Psoas muscle (tissue), 8 donors: ENCODE measurements around the gene GATB. TPM values are rescaled to one million over a fixed set of nuclear protein-coding genes. Genes with fewer than 3 reads are reported as not detected.
A peak's percentile ranks its signal among the peaks of the same experiment; 100 is the strongest.

Source experiments
- ATAC-seq, 4 donors: fragments of 200-7000 bp; cut with Tn5 transposase; one replicate each; pipeline ENCODE4 v1.9.1; 2020; ENCODE audit warnings: moderate library complexity in 3 of 4, mild to moderate bottlenecking in 2 of 4
- DNase-seq, 2 donors: peaks; one replicate each; pipeline ENCODE4 v3.0.0-alpha.2; 2020
- H3K27ac ChIP-seq: fragments of 200-600 bp; one replicate; pipeline ENCODE4 v1.8.0; 2022
- H3K27me3 ChIP-seq, 3 donors: fragments of 200-600 bp in 1 of 3; one replicate each; pipeline versions ENCODE4 v1.6.1 to v1.8.0; 2013 to 2022; ENCODE audit warnings: low read length in 2 of 3, mild to moderate bottlenecking in 2 of 3, moderate library complexity in 1 of 3; ENCODE audit not compliant: insufficient read depth in 3 of 3
- H3K36me3 ChIP-seq, 2 donors: fragments of 200-600 bp in 1 of 2; one replicate each; pipeline versions ENCODE4 v1.6.1 to v1.8.0; 2013 to 2022; ENCODE audit warnings: low read depth in 1 of 2, mild to moderate bottlenecking in 1 of 2, moderate library complexity in 1 of 2; ENCODE audit not compliant: insufficient read depth in 1 of 2
- H3K4me1 ChIP-seq: fragments of 200-600 bp; one replicate; pipeline ENCODE4 v1.8.0; 2022
- H3K4me3 ChIP-seq: fragments of 200-600 bp; one replicate; pipeline ENCODE4 v1.8.0; 2022; ENCODE audit warnings: mild to moderate bottlenecking
- H3K9me3 ChIP-seq: fragments of 200-600 bp; one replicate; pipeline ENCODE4 v1.8.0; 2022
- CTCF ChIP-seq: fragments of 200-600 bp; IDR thresholded peaks from one replicate; pipeline ENCODE4 v1.8.0; 2022; ENCODE audit warnings: antibody characterized with exemption
- WGBS, 3 donors: extraction: QIAGEN DNeasy Blood & Tissue Kit; methylation state at CpG; one replicate each; pipeline versions ENCODE4 v1.1.6 to v1.1.7; 2013; 5-methylcytosine and 5-hydroxymethylcytosine counted together
- intact Hi-C, 2 donors: fragments of 100-400 bp; cut with DNase I; formaldehyde crosslinking; loops; one replicate each; pipeline versions ENCODE4 v1.11.0 to v1.14.2; 2022
- polyA plus RNA-seq, 3 donors: library from polyadenylated mRNA; stranded (reverse); fragments of 200-250 nt; gene quantifications; one replicate each; pipeline ENCODE4 v1.2.3, GENCODE V29; 2013
- total RNA-seq, 4 donors: library from RNA; stranded (reverse); fragmentation: NEBNext Ultra II Directional in 2 of 4; extraction: Animal tissue kit (Norgen Biotek cat#: 25700) in 2 of 4; gene quantifications; one replicate each; pipeline versions ENCODE4 v1.2.1 to v1.2.4, GENCODE V29; 2021 to 2023
- donor health status: healthy with polysubstance abuse.
- donor health status: DM: no; HTN: no; CAD: no; lungs with moderate emphysema.
- donor health status: Bipolar disorder and iron deficiency.
- donor health status: healthy.
- donor health status: DM: yes; HTN: yes; CAD: no.
- donor health status: DM: no; HTN: no; CAD: no.
- donor health status: DM: no; HTN: no; CAD: no.
- donor health status: DM: yes; HTN: yes; CAD: no.

GATB gene
- total and polyA plus RNA-seq, 7 donors: 22.8 to 36.6 (median 28.3) TPM

GRCh38 chr4:151675411-151675971, 85.3 kb downstream of the GATB start:
- no peaks in the 10 kb centered on the region for H3K9me3 ChIP-seq
- H3K36me3 ChIP-seq: peaks cover 0 to 10% of the 10 kb centered on the region in 2 donors
- H3K4me1 ChIP-seq: peaks cover 49% of the 10 kb centered on the region
- intact Hi-C loops: no loop called here
- TF ChIP-seq CTCF: no peak
- WGBS, 3 donors: 47 to 63% (median 48%) methylated on average over 9 of the region's 9 CpGs
- no peak overlapping the region for H3K4me3 ChIP-seq
- ATAC-seq (peak in 3 of 4 donors; percentile 49 to 53 (median 51)), DNase-seq (no peak)
- H3K27ac ChIP-seq: peak overlapping the region; percentile 61
- no peaks in the 10 kb centered on the region for H3K27me3 ChIP-seq

GRCh38 chr4:151674804-151675391, 85.9 kb downstream of the GATB start:
- Histone ChIP-seq H3K9me3 (no peaks in the 10 kb centered on the region), H3K27ac (peak overlapping the region; percentile 61), H3K27me3 (no peaks in the 10 kb centered on the region), H3K4me3 (peak overlapping the region; percentile 47), H3K4me1 (peaks cover 55% of the 10 kb centered on the region), H3K36me3 (peaks cover 0 to 10% of the 10 kb centered on the region in 2 donors)
- TF ChIP-seq CTCF: no peak
- ATAC-seq (peak; percentile 29 to 54 (median 46)), DNase-seq (no peak)
- intact Hi-C loops: no loop called here
- WGBS, 3 donors: 25 to 30% (median 30%) methylated on average over 19 of the region's 19 CpGs

GRCh38 chr4:151673908-151674520, 86.8 kb downstream of the GATB start:
- no peak for TF ChIP-seq CTCF
- WGBS, 3 donors: 71 to 76% (median 75%) methylated on average over 12 of the region's 12 CpGs
- peaks cover 62% of the 10 kb centered on the region for H3K4me1 ChIP-seq
- intact Hi-C loops: no loop called here
- no peak overlapping the region for H3K27ac ChIP-seq
- no peaks in the 10 kb centered on the region for H3K9me3 ChIP-seq
- no peak for ATAC-seq
- H3K27me3 ChIP-seq: no peaks in the 10 kb centered on the region
- DNase-seq: no peak
- peak overlapping the region; percentile 47 for H3K4me3 ChIP-seq
- H3K36me3 ChIP-seq: peaks cover 0 to 7% of the 10 kb centered on the region in 2 donors

GRCh38 chr4:151672996-151673395, 87.8 kb downstream of the GATB start:
- peaks cover 72% of the 10 kb centered on the region for H3K4me1 ChIP-seq

More at GRCh38 chr4:151672996-151673395, 87.8 kb downstream of the GATB start:
- no peak overlapping the region for H3K4me3 ChIP-seq
- H3K27me3 ChIP-seq: no peaks in the 10 kb centered on the region
- no peaks in the 10 kb centered on the region for H3K36me3 ChIP-seq
- WGBS, 3 donors: 86 to 92% (median 92%) methylated on average over 14 of the region's 14 CpGs
- H3K27ac ChIP-seq: no peak overlapping the region
- intact Hi-C loops: no loop called here
- no peaks in the 10 kb centered on the region for H3K9me3 ChIP-seq
- DNase-seq: no peak
- ATAC-seq: no peak
- no peak for TF ChIP-seq CTCF
